Activated CD4-positive, alpha-beta T cell treated with anti-CD3 and anti-CD28 coated beads for 1 hour (primary cell): ENCODE results near the gene SYNM.

Experiments used
- DNase-seq: peaks from one replicate; pipeline ENCODE4 v3.0.0-alpha.2; 2020

SYNM gene

GRCh38 chr15:99125061-99125891 lies 20.4 kb downstream of the SYNM start:
- no peak for DNase-seq

GRCh38 chr15:99126131-99126588 lies 21.3 kb downstream of the SYNM start:
- DNase-seq, result no peak

- DNase-seq, result no peak
Measured at GRCh38 chr15:99126930-99127329, 22.1 kb downstream of the SYNM start.

- no peak for DNase-seq
Measured at GRCh38 chr15:99127773-99128172, 22.9 kb downstream of the SYNM start.

- no peak for DNase-seq
Measured at GRCh38 chr15:99128411-99128810, 23.5 kb downstream of the SYNM start.

- DNase-seq, result no peak
Measured at GRCh38 chr15:99129644-99130043, 24.8 kb downstream of the SYNM start.

GRCh38 chr15:99130314-99130713 lies 25.4 kb downstream of the SYNM start:
- no peak for DNase-seq

GRCh38 chr15:99130765-99131440 lies 26.0 kb downstream of the SYNM start:
- no peak for DNase-seq

GRCh38 chr15:99131441-99132023 lies 26.7 kb downstream of the SYNM start:
- no peak for DNase-seq

GRCh38 chr15:99132122-99132521 lies 27.2 kb downstream of the SYNM start:
- no peak for DNase-seq

GRCh38 chr15:99132634-99133287 lies 27.9 kb downstream of the SYNM start:
- DNase-seq, result no peak

- no peak for DNase-seq
Measured at GRCh38 chr15:99134317-99134821, 29.5 kb downstream of the SYNM start.

GRCh38 chr15:99135194-99135593 lies 30.3 kb downstream of the SYNM start:
- no peak for DNase-seq

GRCh38 chr15:99137111-99137546 lies 32.2 kb downstream of the SYNM start:
- no peak for DNase-seq

GRCh38 chr15:99137877-99138276 lies 33.0 kb downstream of the SYNM start:
- no peak for DNase-seq

- DNase-seq, result no peak
Measured at GRCh38 chr15:99138491-99138982, 33.7 kb downstream of the SYNM start.

- no peak for DNase-seq
Measured at GRCh38 chr15:99139276-99139675, 34.4 kb downstream of the SYNM start.

- no peak for DNase-seq
Measured at GRCh38 chr15:99140590-99140989, 35.7 kb downstream of the SYNM start.

GRCh38 chr15:99141943-99142342 lies 37.1 kb downstream of the SYNM start:
- no peak for DNase-seq

- DNase-seq, result no peak
Measured at GRCh38 chr15:99142562-99142961, 37.7 kb downstream of the SYNM start.

GRCh38 chr15:99143242-99143641 lies 38.4 kb downstream of the SYNM start:
- no peak for DNase-seq

- no peak for DNase-seq
Measured at GRCh38 chr15:99143655-99144610, 39.1 kb downstream of the SYNM start.
